Coronary artery (tissue), 2 donors: ENCODE data around the gene ABCB4.

Experiments
- DNase-seq: peaks from one replicate; pipeline ENCODE4 v3.0.0-alpha.2; 2017; ENCODE audit warnings: low spot score
- H3K27ac ChIP-seq, 2 donors: fragments of 200-600 bp; sonication (generic); one replicate each; pipeline ENCODE4 v1.5.1; 2016 to 2019
- H3K4me3 ChIP-seq: fragments of 200-600 bp; sonication (generic); 2 replicates; pipeline ENCODE4 v1.5.1; 2016; ENCODE audit warnings: mild to moderate bottlenecking, moderate library complexity
- CTCF ChIP-seq: fragments of 200-600 bp; sonication (generic); IDR thresholded peaks from one replicate; pipeline ENCODE4 v1.5.1; 2019; ENCODE audit warnings: antibody characterized with exemption

Gene ABCB4

GRCh38 chr7:87375662-87376435 is 99.6 kb downstream of the ABCB4 start:
- H3K4me3 ChIP-seq: no peak overlapping the region
- no peak overlapping the region for H3K27ac ChIP-seq
- no peak for TF ChIP-seq CTCF
- no peak for DNase-seq

GRCh38 chr7:87370660-87371180 is 104.8 kb downstream of the ABCB4 start:
- DNase-seq: no peak
- no peak overlapping the region for H3K4me3 ChIP-seq
- H3K27ac ChIP-seq: no peak overlapping the region
- TF ChIP-seq CTCF: no peak

- H3K4me3 ChIP-seq: no peak overlapping the region
- no peak for TF ChIP-seq CTCF
- no peak for DNase-seq
- H3K27ac ChIP-seq: no peak overlapping the region
These were observed 106.3 kb downstream of the ABCB4 start for GRCh38 chr7:87369216-87369615.

GRCh38 chr7:87364246-87364645 is 111.2 kb downstream of the ABCB4 start:
- no peak for TF ChIP-seq CTCF

GRCh38 chr7:87363342-87363741 is 112.1 kb downstream of the ABCB4 start:
- H3K4me3 ChIP-seq: no peak overlapping the region
- TF ChIP-seq CTCF: no peak
- no peak overlapping the region for H3K27ac ChIP-seq
- no peak for DNase-seq

More at GRCh38 chr7:87364246-87364645, 111.2 kb downstream of the ABCB4 start:
- Histone ChIP-seq H3K27ac (no peak overlapping the region), H3K4me3 (no peak overlapping the region)
- DNase-seq: no peak

GRCh38 chr7:87361320-87361719 is 114.2 kb downstream of the ABCB4 start:
- no peak for DNase-seq

More at GRCh38 chr7:87361320-87361719, 114.2 kb downstream of the ABCB4 start:
- Histone ChIP-seq H3K27ac (no peak overlapping the region), H3K4me3 (no peak overlapping the region)
- TF ChIP-seq CTCF: no peak
